Hepatocyte (in vitro differentiated cells): ENCODE measurements around the gene CNST.

ENCODE experiments used
- EZH2phosphoT487 ChIP-seq: fragments of 200-600 bp; sonication (generic); IDR thresholded peaks from one replicate; pipeline ENCODE4 v1.6.1; 2018; ENCODE audit warnings: antibody characterized with exemption, mild to moderate bottlenecking, low read depth, moderate library complexity; ENCODE audit not compliant: unreplicated experiment, severe bottlenecking
- TF ChIP-seq, protein P1 (sequence below): fragments of 200-600 bp; sonication (generic); IDR thresholded peaks from 2 replicates; pipeline ENCODE4 v1.5.1; 2016; ENCODE audit warnings: antibody characterized with exemption, mild to moderate bottlenecking; ENCODE audit not compliant: poor library complexity

DNA sequence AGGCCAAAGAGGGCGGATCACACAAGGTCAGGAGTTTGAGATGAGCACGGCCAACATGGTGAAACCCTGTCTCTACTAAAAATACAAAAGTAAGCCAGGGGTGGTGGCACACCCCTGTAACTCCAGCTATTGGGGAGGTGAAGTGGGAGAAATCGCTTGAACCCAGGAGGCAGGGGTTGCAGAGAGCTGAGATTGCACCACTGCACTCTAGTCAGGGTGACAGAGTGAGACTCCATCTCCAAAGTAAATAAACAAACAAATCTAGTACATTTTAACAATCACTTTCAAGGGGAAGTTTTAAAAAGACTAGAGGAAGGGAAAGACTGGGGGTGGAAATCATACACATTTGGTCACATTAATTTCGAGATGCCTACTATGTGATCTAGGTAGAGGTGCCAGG lies 6.9 kb upstream of the CNST start:
- TF ChIP-seq, protein P1, sequence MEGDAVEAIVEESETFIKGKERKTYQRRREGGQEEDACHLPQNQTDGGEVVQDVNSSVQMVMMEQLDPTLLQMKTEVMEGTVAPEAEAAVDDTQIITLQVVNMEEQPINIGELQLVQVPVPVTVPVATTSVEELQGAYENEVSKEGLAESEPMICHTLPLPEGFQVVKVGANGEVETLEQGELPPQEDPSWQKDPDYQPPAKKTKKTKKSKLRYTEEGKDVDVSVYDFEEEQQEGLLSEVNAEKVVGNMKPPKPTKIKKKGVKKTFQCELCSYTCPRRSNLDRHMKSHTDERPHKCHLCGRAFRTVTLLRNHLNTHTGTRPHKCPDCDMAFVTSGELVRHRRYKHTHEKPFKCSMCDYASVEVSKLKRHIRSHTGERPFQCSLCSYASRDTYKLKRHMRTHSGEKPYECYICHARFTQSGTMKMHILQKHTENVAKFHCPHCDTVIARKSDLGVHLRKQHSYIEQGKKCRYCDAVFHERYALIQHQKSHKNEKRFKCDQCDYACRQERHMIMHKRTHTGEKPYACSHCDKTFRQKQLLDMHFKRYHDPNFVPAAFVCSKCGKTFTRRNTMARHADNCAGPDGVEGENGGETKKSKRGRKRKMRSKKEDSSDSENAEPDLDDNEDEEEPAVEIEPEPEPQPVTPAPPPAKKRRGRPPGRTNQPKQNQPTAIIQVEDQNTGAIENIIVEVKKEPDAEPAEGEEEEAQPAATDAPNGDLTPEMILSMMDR = no peak
- no peak for TF ChIP-seq EZH2phosphoT487
